PC-9 (cell line): Measurements from ENCODE around the gene DYSF. TPM values are rescaled to one million over a fixed set of nuclear protein-coding genes. Genes with fewer than 3 reads are reported as not detected.

Source experiments
- BruUV-seq: library from RNA; stranded (reverse); fragments of 400-500 nt; replicated peaks from 2 replicates; lab custom pipeline; 2021; lab: Mats Ljungman, UMichigan
- CTCF ChIA-PET: fragments of 300-600 bp; sonication (Branson Sonifier 250); formaldehyde crosslinking; loops from one replicate; lab custom pipeline; 2022; ENCODE audit warnings: antibody characterized with exemption; lab: Charles Lee
- POLR2A ChIA-PET: fragments of 300-600 bp; sonication (Branson Sonifier 250); formaldehyde crosslinking; loops from one replicate; lab custom pipeline; 2022; ENCODE audit warnings: antibody characterized with exemption; ENCODE audit not compliant: unreplicated experiment; lab: Charles Lee
- DNase-seq, 2 experiments: peaks; one replicate each; pipeline versions ENCODE4 v3.0.0 to v3.0.0-alpha.2; 2015 to 2022; ENCODE audit warnings: mixed read lengths in 1 of 2
- H2AFZ ChIP-seq: fragments of 200-600 bp; sonication (generic); 2 replicates; pipeline ENCODE4 v1.8.1; 2017; ENCODE audit warnings: antibody characterized with exemption
- H3F3A ChIP-seq: fragments of 200-600 bp; sonication (generic); 2 replicates; pipeline ENCODE4 v1.8.1; 2017; ENCODE audit warnings: antibody characterized with exemption, mild to moderate bottlenecking, low read depth; ENCODE audit not compliant: insufficient read depth
- H3K27ac ChIP-seq: fragments of 200-600 bp; sonication (generic); 2 replicates; pipeline ENCODE4 v1.6.1; 2016; ENCODE audit warnings: mixed run types
- H3K27me3 ChIP-seq: fragments of 200-600 bp; sonication (generic); 2 replicates; pipeline ENCODE4 v1.6.1; 2016; ENCODE audit warnings: low read depth, mixed run types; ENCODE audit not compliant: insufficient read depth
- H3K36me3 ChIP-seq: fragments of 200-600 bp; sonication (generic); 2 replicates; pipeline ENCODE4 v1.6.1; 2016; ENCODE audit warnings: low read depth, mixed run types
- H3K4me1 ChIP-seq: fragments of 200-600 bp; sonication (generic); replicated peaks from 2 replicates; pipeline ENCODE4 v1.6.1; 2016; ENCODE audit warnings: mixed run types; ENCODE audit not compliant: insufficient read depth
- H3K4me2 ChIP-seq: fragments of 200-600 bp; sonication (generic); 2 replicates; pipeline ENCODE4 v1.6.1; 2017; ENCODE audit warnings: mixed run types
- H3K4me3 ChIP-seq: fragments of 200-600 bp; sonication (generic); 2 replicates; pipeline ENCODE4 v1.6.1; 2016; ENCODE audit warnings: mixed run types
- H3K79me2 ChIP-seq: fragments of 200-600 bp; sonication (generic); 2 replicates; pipeline ENCODE4 v1.6.1; 2017; ENCODE audit warnings: low read depth, mixed run types
- H3K9me2 ChIP-seq: fragments of 200-600 bp; sonication (generic); 2 replicates; pipeline ENCODE4 v1.8.1; 2017; ENCODE audit warnings: mild to moderate bottlenecking; ENCODE audit not compliant: insufficient read depth
- H3K9me3 ChIP-seq: fragments of 200-600 bp; sonication (generic); 2 replicates; pipeline ENCODE4 v1.8.1; 2016; ENCODE audit warnings: low read depth; ENCODE audit not compliant: insufficient read depth
- H4K20me1 ChIP-seq: fragments of 200-600 bp; sonication (generic); 2 replicates; pipeline ENCODE4 v1.8.1; 2017; ENCODE audit not compliant: insufficient read depth
- EZH2 ChIP-seq: fragments of 200-600 bp; sonication (generic); IDR thresholded peaks from 2 replicates; pipeline ENCODE4 v1.8.0; 2017; ENCODE audit warnings: antibody characterized with exemption, low read depth
- intact Hi-C: fragments of 100-400 bp; cut with micrococcal nuclease; formaldehyde crosslinking; loops from one replicate; pipeline ENCODE4 v1.10.0; 2022; ENCODE audit not compliant: unreplicated experiment
- total RNA-seq: library from RNA; stranded (reverse); gene quantifications from 2 replicates; pipeline ENCODE4 v1.2.3, GENCODE V29; 2021
- TF ChIP-seq, protein P1 (sequence below): fragments of 200-600 bp; sonication (generic); conservative IDR thresholded peaks from 2 replicates; pipeline ENCODE4 v1.6.1; 2017; ENCODE audit warnings: mixed run types, antibody characterized with exemption, mild to moderate bottlenecking, moderate library complexity

The DYSF gene
- total RNA-seq, 1 experiment from 2014 or later = 12.2 TPM

DNA sequence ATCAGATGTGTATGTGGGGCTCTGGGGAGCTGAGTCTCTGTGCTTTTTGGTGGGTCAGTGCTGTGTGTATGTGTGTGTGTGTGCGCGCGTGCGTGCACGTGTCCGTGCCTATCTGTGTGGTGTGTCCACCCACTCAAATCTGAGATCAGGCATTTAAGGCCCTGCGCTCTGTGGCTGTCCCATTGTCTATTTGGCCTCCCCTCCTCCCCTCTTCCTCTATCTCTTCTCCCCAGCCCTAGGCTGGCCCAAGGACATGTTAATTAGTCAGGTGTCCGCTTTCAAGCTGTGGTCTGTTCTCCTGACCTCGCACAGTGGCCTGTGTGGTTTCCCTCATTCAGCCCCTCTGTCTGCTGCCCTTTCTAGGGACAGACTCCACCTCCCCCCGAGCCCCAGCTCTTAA lies 136.4 kb downstream of the DYSF start:
- CTCF ChIA-PET = no interaction called here
- intact Hi-C loops = no loop called here
- POLR2A ChIA-PET = no interaction called here

DNA sequence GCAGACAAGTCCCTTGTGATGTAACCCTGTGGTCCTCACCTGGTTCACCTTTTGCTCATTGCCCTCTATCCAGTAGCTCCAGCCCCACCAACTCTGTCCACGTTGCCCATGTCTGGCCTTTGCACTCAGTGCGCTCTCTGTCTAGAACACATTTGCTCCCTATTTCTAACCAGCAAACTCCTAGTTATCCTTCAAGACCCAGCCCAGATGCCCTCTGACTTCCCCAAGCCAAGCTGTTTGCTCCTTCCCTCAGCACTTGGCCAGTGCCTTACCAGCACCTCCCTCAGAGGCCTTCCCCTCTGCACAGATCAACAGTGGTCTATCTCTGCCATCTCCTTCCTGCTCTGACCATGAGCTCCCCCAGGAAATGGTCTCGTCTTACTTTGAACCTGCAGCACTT lies 137.7 kb downstream of the DYSF start:
- BruUV-seq = no TSS peak
- Histone ChIP-seq H3K9me3 (no peaks in the 10 kb centered on the region), H3K9me2 (no peaks in the 10 kb centered on the region), H3K4me3 (no peak overlapping the region), H3K4me2 (no peak overlapping the region), H3K27me3 (no peaks in the 10 kb centered on the region), H4K20me1 (no peaks in the 10 kb centered on the region), H3F3A (no peaks in the 10 kb centered on the region), H3K36me3 (no peaks in the 10 kb centered on the region), H3K79me2 (no peaks in the 10 kb centered on the region), H2AFZ (no peak overlapping the region), H3K4me1 (no peaks in the 10 kb centered on the region), H3K27ac (no peak overlapping the region)
- TF ChIP-seq, protein P1, sequence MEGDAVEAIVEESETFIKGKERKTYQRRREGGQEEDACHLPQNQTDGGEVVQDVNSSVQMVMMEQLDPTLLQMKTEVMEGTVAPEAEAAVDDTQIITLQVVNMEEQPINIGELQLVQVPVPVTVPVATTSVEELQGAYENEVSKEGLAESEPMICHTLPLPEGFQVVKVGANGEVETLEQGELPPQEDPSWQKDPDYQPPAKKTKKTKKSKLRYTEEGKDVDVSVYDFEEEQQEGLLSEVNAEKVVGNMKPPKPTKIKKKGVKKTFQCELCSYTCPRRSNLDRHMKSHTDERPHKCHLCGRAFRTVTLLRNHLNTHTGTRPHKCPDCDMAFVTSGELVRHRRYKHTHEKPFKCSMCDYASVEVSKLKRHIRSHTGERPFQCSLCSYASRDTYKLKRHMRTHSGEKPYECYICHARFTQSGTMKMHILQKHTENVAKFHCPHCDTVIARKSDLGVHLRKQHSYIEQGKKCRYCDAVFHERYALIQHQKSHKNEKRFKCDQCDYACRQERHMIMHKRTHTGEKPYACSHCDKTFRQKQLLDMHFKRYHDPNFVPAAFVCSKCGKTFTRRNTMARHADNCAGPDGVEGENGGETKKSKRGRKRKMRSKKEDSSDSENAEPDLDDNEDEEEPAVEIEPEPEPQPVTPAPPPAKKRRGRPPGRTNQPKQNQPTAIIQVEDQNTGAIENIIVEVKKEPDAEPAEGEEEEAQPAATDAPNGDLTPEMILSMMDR = no peak
- ChIA-PET POLR2A (no interaction called here), CTCF (no interaction called here)
- intact Hi-C loops = no loop called here
- no peak for DNase-seq

More for the DNA sequence above, 136.4 kb downstream of the DYSF start:
- H3K9me3 ChIP-seq = no peaks in the 10 kb centered on the region
- no peak overlapping the region for H3K27ac ChIP-seq
- H2AFZ ChIP-seq = no peak overlapping the region
- H3F3A ChIP-seq = no peaks in the 10 kb centered on the region
- H3K4me1 ChIP-seq = no peaks in the 10 kb centered on the region
- H3K27me3 ChIP-seq = no peaks in the 10 kb centered on the region
- TF ChIP-seq EZH2 = no peak
- TF ChIP-seq, protein P1 = no peak
- DNase-seq = no peak
- H3K79me2 ChIP-seq = no peaks in the 10 kb centered on the region
- H3K4me3 ChIP-seq = no peak overlapping the region
- no peak overlapping the region for H3K4me2 ChIP-seq
- H4K20me1 ChIP-seq = no peaks in the 10 kb centered on the region
- no TSS peak for BruUV-seq
- H3K36me3 ChIP-seq = no peaks in the 10 kb centered on the region
- H3K9me2 ChIP-seq = no peaks in the 10 kb centered on the region

DNA sequence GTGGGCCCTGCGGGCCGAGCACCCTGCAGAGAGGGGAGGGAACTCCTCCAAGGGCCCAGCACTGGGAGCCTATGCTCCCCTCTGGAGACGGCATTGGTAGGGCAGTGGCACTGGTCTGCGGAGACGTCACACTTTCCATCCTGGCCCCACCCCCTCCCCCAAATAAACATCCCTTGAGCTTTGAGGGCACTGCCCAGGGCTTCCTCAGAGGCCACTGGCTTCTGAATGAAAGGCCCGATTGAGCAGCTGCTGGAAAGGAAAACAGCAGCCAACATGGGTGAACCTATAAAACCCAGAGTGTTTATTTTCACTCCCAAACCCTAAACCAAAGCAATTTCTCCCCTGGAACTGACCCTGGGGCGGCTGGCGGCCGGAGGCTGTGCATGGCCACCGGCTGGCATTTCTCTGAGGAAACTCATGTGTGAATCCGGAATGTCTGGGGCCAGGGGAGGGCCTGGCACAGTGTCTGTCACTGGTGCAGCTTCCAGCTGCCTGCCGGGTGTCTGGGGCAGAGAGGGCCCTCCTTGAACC lies 138.9 kb downstream of the DYSF start:
- Histone ChIP-seq H3K9me2 (no peaks in the 10 kb centered on the region), H4K20me1 (no peaks in the 10 kb centered on the region), H3K4me1 (no peaks in the 10 kb centered on the region), H3K36me3 (no peaks in the 10 kb centered on the region), H3K4me2 (no peak overlapping the region), H3K27me3 (no peaks in the 10 kb centered on the region), H3K27ac (no peak overlapping the region), H3K9me3 (no peaks in the 10 kb centered on the region), H3K4me3 (no peak overlapping the region), H3F3A (no peaks in the 10 kb centered on the region), H3K79me2 (no peaks in the 10 kb centered on the region), H2AFZ (no peak overlapping the region)
- ChIA-PET POLR2A (no interaction called here), CTCF (no interaction called here)
- intact Hi-C loops = no loop called here
- no peak for TF ChIP-seq EZH2
- TF ChIP-seq, protein P1 = no peak
- BruUV-seq = no TSS peak
- no peak for DNase-seq
